H1 (cell line): Measurements from ENCODE around the gene UBE2D4. TPM values are rescaled to one million over a fixed set of nuclear protein-coding genes. Genes with fewer than 3 reads are reported as not detected.

Experiments
- JUND ChIP-seq: IDR thresholded peaks from 2 replicates; pipeline ENCODE4 v1.6.1; 2011; ENCODE audit warnings: mild to moderate bottlenecking, improper control_type of control experiment, low read length
- KDM1A ChIP-seq: fragments of 200-600, 300-600 bp; sonication (generic); IDR thresholded peaks from 2 replicates; pipeline ENCODE4 v1.7.1; 2016; ENCODE audit warnings: mild to moderate bottlenecking, low read length, borderline replicate concordance
- MAFK ChIP-seq: IDR thresholded peaks from 2 replicates; pipeline ENCODE4 v1.6.1; 2012; ENCODE audit warnings: low read depth, mild to moderate bottlenecking, improper control_type of control experiment, low read length
- SIX5 ChIP-seq: IDR thresholded peaks from 2 replicates; pipeline ENCODE4 v1.6.1; 2011; ENCODE audit warnings: mild to moderate bottlenecking, low read depth, low read length
- YY1 ChIP-seq: IDR thresholded peaks from 2 replicates; pipeline ENCODE4 v1.6.1; 2011; ENCODE audit warnings: low read depth, mild to moderate bottlenecking, low read length
- ZNF274 ChIP-seq: IDR thresholded peaks from 2 replicates; pipeline ENCODE4 v1.7.0; 2012; ENCODE audit warnings: low read length, borderline replicate concordance; ENCODE audit errors: extremely low read depth
- polyA plus RNA-seq, 7 experiments: library from polyadenylated mRNA; depleted of rRNA in 3 of 7; stranded (reverse) in 5 of 7; unstranded in 2 of 7; fragments of >200 nt in 5 of 7; fragments of 200-250 nt in 2 of 7; gene quantifications; 1 replicate in 5 of 7; 2 replicates in 1 of 7; 4 replicates in 1 of 7; pipeline versions ENCODE4 v1.2.1 to v1.2.3, GENCODE V29; 2011 to 2013; ENCODE audit warnings: missing spikeins in 2 of 7, mixed read lengths in 2 of 7
- total RNA-seq: library from RNA; stranded (reverse); fragmentation: NEBNext Ultra II Directional; extraction: Animal tissue kit (Norgen Biotek cat#: 25700); gene quantifications from 2 replicates; pipeline ENCODE4 v1.2.1, GENCODE V29; 2021
- TF ChIP-seq, protein P1 (sequence below): IDR thresholded peaks from 2 replicates; pipeline ENCODE4 v1.6.1; 2011; ENCODE audit warnings: low read length, improper control_type of control experiment
- TF ChIP-seq, protein P2 (sequence below): IDR thresholded peaks from 2 replicates; pipeline ENCODE4 v1.6.1; 2012; ENCODE audit warnings: low read length, inconsistent platforms

The UBE2D4 gene
- total and polyA plus RNA-seq, 2 of the 8 experiments (the other 6 are each of a cell fraction or from before 2014, with no cell fraction given) = 3.4 to 9.4 TPM

DNA sequence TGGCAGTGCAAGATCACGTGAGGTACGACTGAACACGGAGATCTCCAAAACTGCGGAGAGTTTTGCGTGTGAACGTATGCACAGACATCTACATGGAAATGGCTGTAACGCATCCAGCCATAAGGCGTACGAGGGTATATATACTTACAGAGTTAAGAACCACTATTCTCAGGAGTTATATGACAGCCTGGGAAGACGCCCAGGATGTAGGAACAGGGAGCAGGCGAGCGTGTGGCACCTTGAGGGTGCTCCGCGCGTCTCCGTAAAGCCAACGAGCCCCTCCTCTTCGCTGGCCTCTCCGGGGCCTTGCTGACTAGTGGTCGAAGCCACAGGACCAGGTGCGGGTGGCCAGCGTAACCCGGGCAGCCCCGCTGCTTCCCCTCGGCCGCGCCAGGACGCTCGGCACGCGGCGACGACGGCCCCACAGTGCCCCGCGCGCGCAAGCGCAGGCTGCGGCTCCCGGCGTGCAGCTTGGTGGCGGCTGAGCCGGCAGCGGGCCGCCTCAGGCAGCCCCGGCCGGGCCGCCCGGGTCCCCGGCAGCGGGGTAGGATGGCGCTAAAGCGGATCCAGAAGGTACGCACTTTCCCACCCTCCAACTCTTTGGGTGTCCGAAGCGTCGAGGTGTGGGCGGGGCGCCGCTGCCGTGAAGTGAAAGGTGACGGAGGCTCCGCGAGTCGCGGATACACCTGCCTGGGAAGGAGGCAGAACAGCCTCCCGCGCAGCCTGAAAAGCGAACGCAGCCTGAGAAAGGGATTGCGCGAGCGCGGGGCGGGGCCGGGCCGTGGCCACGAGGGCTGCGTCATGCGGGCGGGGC is at the start of gene UBE2D4 (continued):
- TF ChIP-seq ZNF274 = no peak
- no peak for TF ChIP-seq YY1
- TF ChIP-seq, protein P1, sequence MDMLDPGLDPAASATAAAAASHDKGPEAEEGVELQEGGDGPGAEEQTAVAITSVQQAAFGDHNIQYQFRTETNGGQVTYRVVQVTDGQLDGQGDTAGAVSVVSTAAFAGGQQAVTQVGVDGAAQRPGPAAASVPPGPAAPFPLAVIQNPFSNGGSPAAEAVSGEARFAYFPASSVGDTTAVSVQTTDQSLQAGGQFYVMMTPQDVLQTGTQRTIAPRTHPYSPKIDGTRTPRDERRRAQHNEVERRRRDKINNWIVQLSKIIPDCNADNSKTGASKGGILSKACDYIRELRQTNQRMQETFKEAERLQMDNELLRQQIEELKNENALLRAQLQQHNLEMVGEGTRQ = no peak
- TF ChIP-seq SIX5 = no peak
- TF ChIP-seq KDM1A = 0 out of 2 replicates have a peak, but pooled peaks have one; percentile 9
- no peak for TF ChIP-seq MAFK
- no peak for TF ChIP-seq JUND
- TF ChIP-seq, protein P2, sequence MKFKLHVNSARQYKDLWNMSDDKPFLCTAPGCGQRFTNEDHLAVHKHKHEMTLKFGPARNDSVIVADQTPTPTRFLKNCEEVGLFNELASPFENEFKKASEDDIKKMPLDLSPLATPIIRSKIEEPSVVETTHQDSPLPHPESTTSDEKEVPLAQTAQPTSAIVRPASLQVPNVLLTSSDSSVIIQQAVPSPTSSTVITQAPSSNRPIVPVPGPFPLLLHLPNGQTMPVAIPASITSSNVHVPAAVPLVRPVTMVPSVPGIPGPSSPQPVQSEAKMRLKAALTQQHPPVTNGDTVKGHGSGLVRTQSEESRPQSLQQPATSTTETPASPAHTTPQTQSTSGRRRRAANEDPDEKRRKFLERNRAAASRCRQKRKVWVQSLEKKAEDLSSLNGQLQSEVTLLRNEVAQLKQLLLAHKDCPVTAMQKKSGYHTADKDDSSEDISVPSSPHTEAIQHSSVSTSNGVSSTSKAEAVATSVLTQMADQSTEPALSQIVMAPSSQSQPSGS = no peak
